IMR-90 (cell line): ENCODE results near the gene KPTN. TPM values are rescaled to one million over a fixed set of nuclear protein-coding genes. Genes with fewer than 3 reads are reported as not detected.

Source experiments
- ATAC-seq: fragments of 200-7000 bp; cut with Tn5 transposase; 2 replicates; pipeline ENCODE4 v1.9.1; 2020; ENCODE audit warnings: low read depth, mild to moderate bottlenecking, moderate library complexity
- BruUV-seq: library from RNA; stranded (reverse); fragments of 400-500 nt; replicated peaks from 2 replicates; lab custom pipeline; 2021; lab: Mats Ljungman, UMichigan
- CTCF ChIA-PET: fragments of 300-600 bp; formaldehyde crosslinking; extraction: SDS; loops from one replicate; lab custom pipeline; 2021; ENCODE audit warnings: antibody characterized with exemption; lab: Yijun Ruan, JAX
- POLR2A ChIA-PET: fragments of 300-600 bp; sonication (Branson Sonifier 250); formaldehyde crosslinking; loops from one replicate; lab custom pipeline; 2022; ENCODE audit warnings: antibody characterized with exemption; ENCODE audit not compliant: unreplicated experiment; lab: Charles Lee
- DNase-seq: peaks from one replicate; pipeline ENCODE4 v3.0.0; 2013
- H2AFZ ChIP-seq: replicated peaks from 2 replicates; pipeline ENCODE3; 2013; ENCODE audit warnings: low read length, mild to moderate bottlenecking; ENCODE audit not compliant: poor library complexity
- H2AK5ac ChIP-seq: 2 replicates; pipeline ENCODE4 v1.6.1; 2013; ENCODE audit warnings: low read depth, low read length, inconsistent platforms
- H2AK9ac ChIP-seq: replicated peaks from 2 replicates; pipeline ENCODE3; 2013; ENCODE audit warnings: mild to moderate bottlenecking, low read depth, low read length, moderate library complexity; ENCODE audit not compliant: poor library complexity
- H2BK120ac ChIP-seq: 2 replicates; pipeline ENCODE4 v1.6.1; 2013; ENCODE audit warnings: low read depth, low read length, inconsistent platforms
- H2BK15ac ChIP-seq: 3 replicates; pipeline ENCODE4 v1.6.1; 2013; ENCODE audit warnings: low read depth, low read length, inconsistent platforms
- H2BK20ac ChIP-seq: 2 replicates; pipeline ENCODE4 v1.6.1; 2013; ENCODE audit warnings: low read depth, mild to moderate bottlenecking, inconsistent platforms, low read length, moderate library complexity
- H2BK5ac ChIP-seq: 2 replicates; pipeline ENCODE4 v1.6.1; 2013; ENCODE audit warnings: mild to moderate bottlenecking, low read depth, low read length, inconsistent platforms; ENCODE audit not compliant: poor library complexity, severe bottlenecking
- H3K14ac ChIP-seq: replicated peaks from 2 replicates; pipeline ENCODE4 v1.6.1; 2013; ENCODE audit warnings: low read depth, low read length, inconsistent platforms
- H3K18ac ChIP-seq: 2 replicates; pipeline ENCODE4 v1.6.1; 2013; ENCODE audit warnings: low read depth, low read length, control low read depth
- H3K23ac ChIP-seq: 2 replicates; pipeline ENCODE4 v1.6.1; 2013; ENCODE audit warnings: low read depth, low read length, inconsistent platforms
- H3K27ac ChIP-seq: 2 replicates; pipeline ENCODE4 v1.5.1; 2013; ENCODE audit warnings: mild to moderate bottlenecking, control low read depth, low read length; ENCODE audit not compliant: insufficient read depth
- H3K27me3 ChIP-seq: 2 replicates; pipeline ENCODE4 v1.6.1; 2013; ENCODE audit warnings: low read length; ENCODE audit not compliant: control insufficient read depth, insufficient read depth
- H3K36me3 ChIP-seq: 2 replicates; pipeline ENCODE4 v1.6.1; 2013; ENCODE audit warnings: low read length, mixed read lengths; ENCODE audit not compliant: control insufficient read depth, insufficient read depth
- H3K4ac ChIP-seq: 2 replicates; pipeline ENCODE4 v1.6.1; 2013; ENCODE audit warnings: low read depth, low read length, inconsistent platforms
- H3K4me1 ChIP-seq: 2 replicates; pipeline ENCODE4 v1.6.1; 2013; ENCODE audit warnings: low read length, mixed read lengths; ENCODE audit not compliant: control insufficient read depth, insufficient read depth
- H3K4me2 ChIP-seq: 2 replicates; pipeline ENCODE4 v1.6.1; 2013; ENCODE audit warnings: low read depth, mild to moderate bottlenecking, control low read depth, low read length, moderate library complexity
- H3K4me3 ChIP-seq: 2 replicates; pipeline ENCODE4 v1.5.1; 2013; ENCODE audit warnings: low read depth, mild to moderate bottlenecking, control low read depth, low read length, moderate library complexity; ENCODE audit not compliant: insufficient read depth
- H3K56ac ChIP-seq: 2 replicates; pipeline ENCODE4 v1.6.1; 2013; ENCODE audit warnings: low read length, inconsistent platforms; ENCODE audit not compliant: insufficient read depth; ENCODE audit errors: extremely low read depth
- H3K79me1 ChIP-seq, 2 experiments: 2 replicates each; pipeline ENCODE4 v1.6.1; 2013; ENCODE audit warnings: low read length in 2 of 2, inconsistent platforms in 1 of 2, low read depth in 1 of 2
- H3K9ac ChIP-seq: 2 replicates; pipeline ENCODE4 v1.6.1; 2013; ENCODE audit warnings: low read depth, low read length, control low read depth
- H3K9me1 ChIP-seq: 2 replicates; pipeline ENCODE4 v1.6.1; 2013; ENCODE audit warnings: low read length, inconsistent platforms; ENCODE audit not compliant: insufficient read depth
- H3K9me3 ChIP-seq: 2 replicates; pipeline ENCODE4 v1.6.1; 2013; ENCODE audit warnings: low read length; ENCODE audit not compliant: control insufficient read depth, insufficient read depth
- H4K20me1 ChIP-seq: 2 replicates; pipeline ENCODE4 v1.6.1; 2013; ENCODE audit warnings: low read length, inconsistent platforms; ENCODE audit not compliant: insufficient read depth
- H4K5ac ChIP-seq: 2 replicates; pipeline ENCODE4 v1.6.1; 2013; ENCODE audit warnings: mild to moderate bottlenecking, low read depth, low read length, control low read depth
- H4K8ac ChIP-seq, 2 experiments: 2 replicates each; pipeline ENCODE4 v1.6.1; 2013; ENCODE audit warnings: low read depth in 2 of 2, low read length in 2 of 2, control low read depth in 1 of 2, inconsistent platforms in 1 of 2
- H4K91ac ChIP-seq: 2 replicates; pipeline ENCODE4 v1.6.1; 2013; ENCODE audit warnings: low read depth, low read length, inconsistent platforms; ENCODE audit not compliant: insufficient read depth
- BHLHE40 ChIP-seq: fragments of 150-350 bp; IDR thresholded peaks from 2 replicates; pipeline ENCODE4 v1.6.1; 2016; ENCODE audit warnings: mild to moderate bottlenecking, low read depth, low read length
- CEBPB ChIP-seq: IDR thresholded peaks from 2 replicates; pipeline ENCODE4 v1.6.1; 2012; ENCODE audit warnings: low read depth, low read length, improper control_type of control experiment
- CHD1 ChIP-seq: IDR thresholded peaks from 2 replicates; pipeline ENCODE4 v1.6.1; 2012; ENCODE audit warnings: low read depth, low read length, improper control_type of control experiment
- ELK1 ChIP-seq: fragments of 150-350 bp; IDR thresholded peaks from 2 replicates; pipeline ENCODE4 v1.6.1; 2016; ENCODE audit warnings: low read depth, mild to moderate bottlenecking, low read length, moderate library complexity, borderline replicate concordance
- FOS ChIP-seq: fragments of 150-350 bp; IDR thresholded peaks from 2 replicates; pipeline ENCODE4 v1.6.1; 2016; ENCODE audit warnings: low read depth, low read length
- MAZ ChIP-seq: IDR thresholded peaks from 2 replicates; pipeline ENCODE4 v1.6.1; 2012; ENCODE audit warnings: low read depth, mild to moderate bottlenecking, low read length, improper control_type of control experiment, moderate library complexity, borderline replicate concordance
- MXI1 ChIP-seq: IDR thresholded peaks from 2 replicates; pipeline ENCODE4 v1.6.1; 2012; ENCODE audit warnings: low read depth, mild to moderate bottlenecking, low read length, moderate library complexity, borderline replicate concordance
- NFE2L2 ChIP-seq: fragments of 150-350 bp; IDR thresholded peaks from 2 replicates; pipeline ENCODE4 v1.6.1; 2016; ENCODE audit warnings: low read depth, mild to moderate bottlenecking, low read length
- POLR2A ChIP-seq: IDR thresholded peaks from 2 replicates; pipeline ENCODE4 v1.6.1; 2012; ENCODE audit warnings: mild to moderate bottlenecking, low read depth, low read length
- RAD21 ChIP-seq: IDR thresholded peaks from 2 replicates; pipeline ENCODE4 v1.6.1; 2012; ENCODE audit warnings: low read length, improper control_type of control experiment
- RCOR1 ChIP-seq: IDR thresholded peaks from 2 replicates; pipeline ENCODE4 v1.6.1; 2012; ENCODE audit warnings: mild to moderate bottlenecking, low read length, improper control_type of control experiment; ENCODE audit not compliant: insufficient replicate concordance
- SMC3 ChIP-seq: fragments of 150-350 bp; IDR thresholded peaks from 2 replicates; pipeline ENCODE4 v1.6.1; 2016; ENCODE audit warnings: low read depth, mild to moderate bottlenecking, antibody characterized with exemption, low read length, moderate library complexity
- WGBS, 2 experiments: methylation state at CpG; one replicate each; pipeline versions ENCODE4 v1.1.5 to v1.1.7; 2013; ENCODE audit warnings: missing lambda C conversion rate in 2 of 2; ENCODE audit not compliant: insufficient read length in 1 of 2; ENCODE audit errors: extremely low coverage in 2 of 2; 5-methylcytosine and 5-hydroxymethylcytosine counted together
- dilution Hi-C: fragments of 300-500 bp; cut with HindIII; formaldehyde crosslinking; loops from one replicate; pipeline ENCODE4 v1.14.3; 2018; ENCODE audit warnings: low sequenced_read_pairs; ENCODE audit not compliant: unreplicated experiment
- in situ Hi-C: fragments of 300-500 bp; cut with MboI; formaldehyde crosslinking; loops from 3 replicates; pipeline ENCODE4 v1.14.3; 2019; ENCODE audit warnings: low sequenced_read_pairs, inconsistent platforms, mixed read lengths
- intact Hi-C: fragments of 100-400 bp; cut with micrococcal nuclease; formaldehyde crosslinking; loops from 2 replicates; pipeline ENCODE4 v1.10.0; 2022
- polyA plus RNA-seq, 3 experiments: library from polyadenylated mRNA; depleted of rRNA; stranded (reverse); fragments of >200 nt; gene quantifications; 2 replicates each; pipeline ENCODE4 v1.2.3, GENCODE V29; 2012; ENCODE audit warnings: low replicate concordance in 1 of 3
- total RNA-seq: library from RNA; depleted of rRNA; stranded (reverse); fragments of >200 nt; gene quantifications from 2 replicates; pipeline ENCODE4 v1.2.3, GENCODE V29; 2012
- TF ChIP-seq, protein P1 (sequence below): fragments of 150-350 bp; IDR thresholded peaks from 2 replicates; pipeline ENCODE4 v1.6.1; 2017; ENCODE audit warnings: mild to moderate bottlenecking, antibody characterized with exemption, low read length, low read depth

Gene KPTN
- total and polyA plus RNA-seq, 2 of the 4 experiments (the other 2 are of a cell fraction), result 4.1 to 15.4 TPM

DNA sequence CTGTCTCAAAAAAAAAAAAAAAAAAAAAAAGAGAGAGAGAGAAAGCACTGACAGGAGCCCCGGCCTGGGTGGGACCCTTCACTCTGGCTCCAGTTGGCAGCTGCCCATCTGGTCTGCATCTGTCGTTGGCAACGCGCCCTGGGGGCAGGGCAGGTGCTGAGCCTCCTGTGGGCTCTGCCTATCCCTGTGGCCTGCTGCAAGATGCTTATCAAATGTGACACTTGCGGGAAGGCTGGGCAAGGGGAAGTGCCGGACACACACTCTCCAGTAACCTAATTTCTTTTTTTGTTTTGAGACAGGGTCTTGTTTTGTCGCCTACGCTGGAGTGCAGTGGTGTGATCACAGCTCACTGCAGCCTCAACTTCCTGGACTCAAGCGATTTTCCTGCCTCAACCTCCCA lies 10.7 kb upstream of the KPTN start:
- CTCF ChIA-PET, result no interaction called here
- WGBS, 2 experiments, result 82% methylated on average over 3 of the region's 9 CpGs; no CpG with 5 or more reads in 1 of the 2 experiments
- H3K9ac ChIP-seq, result no peak overlapping the region

More for the DNA sequence above, 10.7 kb upstream of the KPTN start:
- Histone ChIP-seq H4K5ac (no peak overlapping the region), H3K23ac (no peak overlapping the region), H2BK5ac (no peak overlapping the region), H2BK15ac (no peak overlapping the region), H3K4me3 (no peak overlapping the region), H2AK5ac (no peak overlapping the region), H2BK120ac (no peak overlapping the region), H3K4me2 (no peak overlapping the region), H3K14ac (no peak overlapping the region), H3K9me3 (no peaks in the 10 kb centered on the region), H4K20me1 (peaks cover 21% of the 10 kb centered on the region), H3K4me1 (no peaks in the 10 kb centered on the region), H2AK9ac (no peak overlapping the region), H3K79me1 (peaks cover 0 to 20% of the 10 kb centered on the region in 2 experiments; a peak in 3 of 4 replicates), H3K27me3 (no peaks in the 10 kb centered on the region), H3K4ac (no peak overlapping the region), H3K56ac (no peak overlapping the region), H3K9me1 (peaks cover 9% of the 10 kb centered on the region; the same call in 1 of the 2 replicates), H3K18ac (no peak overlapping the region), H4K91ac (no peak overlapping the region), H3K36me3 (peaks cover 59% of the 10 kb centered on the region), H2AFZ (no peak overlapping the region), H3K27ac (no peak overlapping the region), H2BK20ac (no peak overlapping the region), H4K8ac (no peak overlapping the region)
- POLR2A ChIA-PET, result no interaction called here
- DNase-seq (no peak), ATAC-seq (no peak)
- in situ Hi-C loops (no loop called here), dilution Hi-C loops (no loop called here), intact Hi-C loops (no loop called here)
- TF ChIP-seq RAD21 (no peak), POLR2A (no peak), RCOR1 (no peak), NFE2L2 (no peak), ELK1 (no peak), SMC3 (no peak), BHLHE40 (no peak), CEBPB (no peak), MAZ (no peak), FOS (no peak), MXI1 (no peak), CHD1 (no peak)
- TF ChIP-seq, protein P1, sequence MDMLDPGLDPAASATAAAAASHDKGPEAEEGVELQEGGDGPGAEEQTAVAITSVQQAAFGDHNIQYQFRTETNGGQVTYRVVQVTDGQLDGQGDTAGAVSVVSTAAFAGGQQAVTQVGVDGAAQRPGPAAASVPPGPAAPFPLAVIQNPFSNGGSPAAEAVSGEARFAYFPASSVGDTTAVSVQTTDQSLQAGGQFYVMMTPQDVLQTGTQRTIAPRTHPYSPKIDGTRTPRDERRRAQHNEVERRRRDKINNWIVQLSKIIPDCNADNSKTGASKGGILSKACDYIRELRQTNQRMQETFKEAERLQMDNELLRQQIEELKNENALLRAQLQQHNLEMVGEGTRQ, result no peak
- BruUV-seq, result no TSS peak
